TTC549 (cell line): Measurements from ENCODE around the gene VAMP8.

Source experiments
- FAIRE-seq: peaks from 2 replicates; lab custom pipeline; 2012; peaks lifted over from hg19 to GRCh38; lab: Jason Lieb, UNC

VAMP8 gene

GRCh38 chr2:85623991-85624390 lies 46.6 kb downstream of the VAMP8 start:
- FAIRE-seq, result no peak

GRCh38 chr2:85628658-85629057 lies 51.3 kb downstream of the VAMP8 start:
- no peak for FAIRE-seq

GRCh38 chr2:85631316-85631715 lies 53.9 kb downstream of the VAMP8 start:
- no peak for FAIRE-seq
